ENCODE measurements around the gene OPCML. TPM values are rescaled to one million over a fixed set of nuclear protein-coding genes. Genes with fewer than 3 reads are reported as not detected.

Gene OPCML
- total and polyA plus RNA-seq, 4 donors: under 0.01 to 0.01 TPM; not detected in 2

DNA sequence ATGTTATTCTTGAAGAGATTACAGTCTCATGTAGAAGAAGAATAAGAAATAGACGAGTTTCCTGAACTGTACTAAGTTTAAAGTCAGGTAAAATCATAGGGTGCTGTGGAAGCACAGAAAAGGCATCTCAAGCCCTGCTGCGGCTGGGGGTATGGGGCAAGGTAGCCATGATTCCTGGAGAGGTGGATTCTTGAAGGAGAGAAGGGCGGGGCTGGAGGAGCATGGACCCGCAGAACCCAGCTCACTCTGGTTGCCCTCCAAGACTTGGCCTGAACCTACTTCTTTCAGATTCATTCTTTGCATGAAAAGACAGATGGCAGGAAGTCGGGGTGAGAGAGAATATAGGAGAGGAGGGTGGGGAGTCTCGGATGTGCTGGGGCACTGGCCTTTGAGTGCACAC is 57.8 kb downstream of the OPCML start:
- Histone ChIP-seq H3K27me3 (ENCODE audit: control insufficient read depth in 4 of 4, insufficient read depth in 4 of 4, low read length in 3 of 4) (peaks cover 0 to 3% (median 0%) of the 10 kb centered on the region in 4 donors), H3K9ac (ENCODE audit: low read depth in 1 of 2, low read length in 2 of 2) (no peak overlapping the region), H3K9me3 (ENCODE audit: control insufficient read depth in 4 of 4, low read length in 3 of 4) (no peaks in the 10 kb centered on the region), H3K27ac (ENCODE audit: low read depth in 1 of 2, low read length in 2 of 2) (no peak overlapping the region), H3K36me3 (ENCODE audit: control insufficient read depth in 4 of 4, insufficient read depth in 3 of 4, low read depth in 1 of 4, low read length in 3 of 4) (no peaks in the 10 kb centered on the region), H3K4me1 (ENCODE audit: control insufficient read depth in 4 of 4, insufficient read depth in 4 of 4, low read length in 3 of 4) (no peaks in the 10 kb centered on the region), H3K4me3 (ENCODE audit: low read depth in 1 of 3, low read length in 3 of 3) (no peak overlapping the region)
- DNase-seq (ENCODE audit: low spot score): no peak
- TF ChIP-seq, protein P1, sequence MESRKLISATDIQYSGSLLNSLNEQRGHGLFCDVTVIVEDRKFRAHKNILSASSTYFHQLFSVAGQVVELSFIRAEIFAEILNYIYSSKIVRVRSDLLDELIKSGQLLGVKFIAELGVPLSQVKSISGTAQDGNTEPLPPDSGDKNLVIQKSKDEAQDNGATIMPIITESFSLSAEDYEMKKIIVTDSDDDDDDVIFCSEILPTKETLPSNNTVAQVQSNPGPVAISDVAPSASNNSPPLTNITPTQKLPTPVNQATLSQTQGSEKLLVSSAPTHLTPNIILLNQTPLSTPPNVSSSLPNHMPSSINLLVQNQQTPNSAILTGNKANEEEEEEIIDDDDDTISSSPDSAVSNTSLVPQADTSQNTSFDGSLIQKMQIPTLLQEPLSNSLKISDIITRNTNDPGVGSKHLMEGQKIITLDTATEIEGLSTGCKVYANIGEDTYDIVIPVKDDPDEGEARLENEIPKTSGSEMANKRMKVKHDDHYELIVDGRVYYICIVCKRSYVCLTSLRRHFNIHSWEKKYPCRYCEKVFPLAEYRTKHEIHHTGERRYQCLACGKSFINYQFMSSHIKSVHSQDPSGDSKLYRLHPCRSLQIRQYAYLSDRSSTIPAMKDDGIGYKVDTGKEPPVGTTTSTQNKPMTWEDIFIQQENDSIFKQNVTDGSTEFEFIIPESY (IDR thresholded peaks at IDR 0.05): no peak
- no peak for TF ChIP-seq EGR1 (IDR thresholded peaks at IDR 0.05; ENCODE audit: low read depth in 2 of 2)
- TF ChIP-seq SP1 (IDR thresholded peaks at IDR 0.05): no peak
- no peak for TF ChIP-seq GABPA (IDR thresholded peaks at IDR 0.05 in 1 of 2, conservative IDR thresholded peaks at IDR 0.05 in 1 of 2)
- no peak for TF ChIP-seq FOXA2 (IDR thresholded peaks at IDR 0.05)
- TF ChIP-seq TAF1 (conservative IDR thresholded peaks at IDR 0.05): no peak
- TF ChIP-seq JUND (IDR thresholded peaks at IDR 0.05): no peak
- TF ChIP-seq, protein P2, sequence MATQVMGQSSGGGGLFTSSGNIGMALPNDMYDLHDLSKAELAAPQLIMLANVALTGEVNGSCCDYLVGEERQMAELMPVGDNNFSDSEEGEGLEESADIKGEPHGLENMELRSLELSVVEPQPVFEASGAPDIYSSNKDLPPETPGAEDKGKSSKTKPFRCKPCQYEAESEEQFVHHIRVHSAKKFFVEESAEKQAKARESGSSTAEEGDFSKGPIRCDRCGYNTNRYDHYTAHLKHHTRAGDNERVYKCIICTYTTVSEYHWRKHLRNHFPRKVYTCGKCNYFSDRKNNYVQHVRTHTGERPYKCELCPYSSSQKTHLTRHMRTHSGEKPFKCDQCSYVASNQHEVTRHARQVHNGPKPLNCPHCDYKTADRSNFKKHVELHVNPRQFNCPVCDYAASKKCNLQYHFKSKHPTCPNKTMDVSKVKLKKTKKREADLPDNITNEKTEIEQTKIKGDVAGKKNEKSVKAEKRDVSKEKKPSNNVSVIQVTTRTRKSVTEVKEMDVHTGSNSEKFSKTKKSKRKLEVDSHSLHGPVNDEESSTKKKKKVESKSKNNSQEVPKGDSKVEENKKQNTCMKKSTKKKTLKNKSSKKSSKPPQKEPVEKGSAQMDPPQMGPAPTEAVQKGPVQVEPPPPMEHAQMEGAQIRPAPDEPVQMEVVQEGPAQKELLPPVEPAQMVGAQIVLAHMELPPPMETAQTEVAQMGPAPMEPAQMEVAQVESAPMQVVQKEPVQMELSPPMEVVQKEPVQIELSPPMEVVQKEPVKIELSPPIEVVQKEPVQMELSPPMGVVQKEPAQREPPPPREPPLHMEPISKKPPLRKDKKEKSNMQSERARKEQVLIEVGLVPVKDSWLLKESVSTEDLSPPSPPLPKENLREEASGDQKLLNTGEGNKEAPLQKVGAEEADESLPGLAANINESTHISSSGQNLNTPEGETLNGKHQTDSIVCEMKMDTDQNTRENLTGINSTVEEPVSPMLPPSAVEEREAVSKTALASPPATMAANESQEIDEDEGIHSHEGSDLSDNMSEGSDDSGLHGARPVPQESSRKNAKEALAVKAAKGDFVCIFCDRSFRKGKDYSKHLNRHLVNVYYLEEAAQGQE (IDR thresholded peaks at IDR 0.05): no peak
- TF ChIP-seq, protein P3, sequence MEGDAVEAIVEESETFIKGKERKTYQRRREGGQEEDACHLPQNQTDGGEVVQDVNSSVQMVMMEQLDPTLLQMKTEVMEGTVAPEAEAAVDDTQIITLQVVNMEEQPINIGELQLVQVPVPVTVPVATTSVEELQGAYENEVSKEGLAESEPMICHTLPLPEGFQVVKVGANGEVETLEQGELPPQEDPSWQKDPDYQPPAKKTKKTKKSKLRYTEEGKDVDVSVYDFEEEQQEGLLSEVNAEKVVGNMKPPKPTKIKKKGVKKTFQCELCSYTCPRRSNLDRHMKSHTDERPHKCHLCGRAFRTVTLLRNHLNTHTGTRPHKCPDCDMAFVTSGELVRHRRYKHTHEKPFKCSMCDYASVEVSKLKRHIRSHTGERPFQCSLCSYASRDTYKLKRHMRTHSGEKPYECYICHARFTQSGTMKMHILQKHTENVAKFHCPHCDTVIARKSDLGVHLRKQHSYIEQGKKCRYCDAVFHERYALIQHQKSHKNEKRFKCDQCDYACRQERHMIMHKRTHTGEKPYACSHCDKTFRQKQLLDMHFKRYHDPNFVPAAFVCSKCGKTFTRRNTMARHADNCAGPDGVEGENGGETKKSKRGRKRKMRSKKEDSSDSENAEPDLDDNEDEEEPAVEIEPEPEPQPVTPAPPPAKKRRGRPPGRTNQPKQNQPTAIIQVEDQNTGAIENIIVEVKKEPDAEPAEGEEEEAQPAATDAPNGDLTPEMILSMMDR (IDR thresholded peaks at IDR 0.05; ENCODE audit: low read depth, low read length, missing input control): no peak
- no peak for TF ChIP-seq FOXA1 (IDR thresholded peaks at IDR 0.05)
- TF ChIP-seq HNF4A (conservative IDR thresholded peaks at IDR 0.05): no peak
- no peak for TF ChIP-seq NR2F2 (IDR thresholded peaks at IDR 0.05)
- TF ChIP-seq YY1 (IDR thresholded peaks at IDR 0.05): no peak
- TF ChIP-seq, protein P4, sequence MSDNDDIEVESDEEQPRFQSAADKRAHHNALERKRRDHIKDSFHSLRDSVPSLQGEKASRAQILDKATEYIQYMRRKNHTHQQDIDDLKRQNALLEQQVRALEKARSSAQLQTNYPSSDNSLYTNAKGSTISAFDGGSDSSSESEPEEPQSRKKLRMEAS (IDR thresholded peaks at IDR 0.05): no peak
- TF ChIP-seq, protein P5, sequence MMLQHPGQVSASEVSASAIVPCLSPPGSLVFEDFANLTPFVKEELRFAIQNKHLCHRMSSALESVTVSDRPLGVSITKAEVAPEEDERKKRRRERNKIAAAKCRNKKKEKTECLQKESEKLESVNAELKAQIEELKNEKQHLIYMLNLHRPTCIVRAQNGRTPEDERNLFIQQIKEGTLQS (IDR thresholded peaks at IDR 0.05): no peak
- no peak for TF ChIP-seq HNF4G (IDR thresholded peaks at IDR 0.05)
- TF ChIP-seq RXRA (IDR thresholded peaks at IDR 0.05): no peak
- WGBS: 67% methylated on average over 6 of the region's 6 CpGs

DNA sequence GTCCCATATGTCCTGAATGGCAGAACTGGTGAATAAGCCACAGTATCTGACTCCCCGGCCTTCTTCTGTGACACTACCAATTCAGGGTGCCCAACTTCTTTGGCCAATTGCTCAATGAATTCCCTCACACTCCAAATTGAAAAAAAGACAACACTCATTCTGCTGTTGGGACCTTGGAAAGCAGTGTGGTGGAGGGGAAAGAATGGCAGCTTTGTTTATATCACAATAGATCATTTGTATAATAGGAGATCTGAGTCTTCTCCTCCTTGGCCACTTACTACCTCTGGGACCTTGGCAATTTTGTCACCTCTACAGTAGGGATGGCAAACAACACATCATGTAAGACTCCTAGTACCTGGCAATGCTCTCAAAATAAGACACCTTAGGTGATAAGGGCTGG is 64.6 kb downstream of the OPCML start:
- Histone ChIP-seq H3K9ac (ENCODE audit: low read depth in 1 of 2, low read length in 2 of 2) (no peak overlapping the region), H3K9me3 (ENCODE audit: control insufficient read depth in 4 of 4, low read length in 3 of 4) (no peaks in the 10 kb centered on the region), H3K4me3 (ENCODE audit: low read depth in 1 of 3, low read length in 3 of 3) (no peak overlapping the region), H3K36me3 (ENCODE audit: control insufficient read depth in 4 of 4, insufficient read depth in 3 of 4, low read depth in 1 of 4, low read length in 3 of 4) (no peaks in the 10 kb centered on the region), H3K27ac (ENCODE audit: low read depth in 1 of 2, low read length in 2 of 2) (no peak overlapping the region), H3K4me1 (ENCODE audit: control insufficient read depth in 4 of 4, insufficient read depth in 4 of 4, low read length in 3 of 4) (no peaks in the 10 kb centered on the region), H3K27me3 (ENCODE audit: control insufficient read depth in 4 of 4, insufficient read depth in 4 of 4, low read length in 3 of 4) (no peaks in the 10 kb centered on the region)
- 54% methylated on average over 1 of the region's 1 CpG for WGBS
- DNase-seq (ENCODE audit: low spot score): no peak
- TF ChIP-seq, protein P2 (IDR thresholded peaks at IDR 0.05): no peak
- TF ChIP-seq RXRA (IDR thresholded peaks at IDR 0.05) (no peak), RAD21 (IDR thresholded peaks at IDR 0.05) (no peak), JUND (IDR thresholded peaks at IDR 0.05) (no peak), HNF4A (conservative IDR thresholded peaks at IDR 0.05) (no peak), FOXA2 (IDR thresholded peaks at IDR 0.05) (no peak), FOXA1 (IDR thresholded peaks at IDR 0.05) (no peak), NR2F2 (IDR thresholded peaks at IDR 0.05) (no peak), SP1 (IDR thresholded peaks at IDR 0.05) (no peak)
- TF ChIP-seq, protein P5 (IDR thresholded peaks at IDR 0.05): no peak
- TF ChIP-seq, protein P3 (IDR thresholded peaks at IDR 0.05; ENCODE audit: low read depth, low read length, missing input control): no peak
